ENCODE results near the gene USP21. TPM values are rescaled to one million over a fixed set of nuclear protein-coding genes. Genes with fewer than 3 reads are reported as not detected.

Gene USP21
- total and polyA plus RNA-seq, 2 donors (not counting 3 experiments of a cell fraction or from before 2014, with no cell fraction given), result 19.7 to 29.2 TPM

- no peak overlapping the region for H3K4me2 ChIP-seq (ENCODE audit: insufficient read depth, low read length)
- peaks cover 10% of the 10 kb centered on the region for H3K4me1 ChIP-seq (ENCODE audit: control insufficient read depth, extremely low read depth, insufficient read depth, low read length)
- dilution Hi-C loops (cut with MboI; ENCODE audit: extremely low pct_ligation_motif_present, low sequenced_read_pairs) (no loop called here), intact Hi-C loops (cut with micrococcal nuclease) (loop anchor here (1.0 kb wide), 3 partner anchors 15 to 172 kb away; no protein-coding TSS in a partner anchor)
- POLR2A ChIA-PET, result no interaction called here
- peaks cover 36 to 47% of the 10 kb centered on the region in 2 experiments for H3K36me3 ChIP-seq (ENCODE audit: control insufficient read depth in 2 of 2, extremely low read depth in 1 of 2, insufficient read depth in 2 of 2, low read length in 2 of 2)
- FAIRE-seq (peak; percentile 85), DNase-seq (ENCODE audit: low read depth, low spot score) (peak; percentile 62)
- CTCF ChIA-PET, result interaction anchor here (1.0 to 4.8 kb wide), 11 partner anchors 8 to 172 kb away, joined by 4 to 55 read pairs (median 9); partner anchors contain the start of genes ADAMTS4, APOA2 and TOMM40L
- H3K9me1 ChIP-seq (replicated peaks; ENCODE audit: control insufficient read depth, extremely low read depth, insufficient read depth, low read length), result no peaks in the 10 kb centered on the region
- H3K9me3 ChIP-seq (replicated peaks; ENCODE audit: control insufficient read depth, insufficient read depth, low read length), result no peaks in the 10 kb centered on the region
- H3K9ac ChIP-seq (replicated peaks; ENCODE audit: extremely low read depth, insufficient read depth, low read length), result no peak overlapping the region
- TF ChIP-seq, protein P1, sequence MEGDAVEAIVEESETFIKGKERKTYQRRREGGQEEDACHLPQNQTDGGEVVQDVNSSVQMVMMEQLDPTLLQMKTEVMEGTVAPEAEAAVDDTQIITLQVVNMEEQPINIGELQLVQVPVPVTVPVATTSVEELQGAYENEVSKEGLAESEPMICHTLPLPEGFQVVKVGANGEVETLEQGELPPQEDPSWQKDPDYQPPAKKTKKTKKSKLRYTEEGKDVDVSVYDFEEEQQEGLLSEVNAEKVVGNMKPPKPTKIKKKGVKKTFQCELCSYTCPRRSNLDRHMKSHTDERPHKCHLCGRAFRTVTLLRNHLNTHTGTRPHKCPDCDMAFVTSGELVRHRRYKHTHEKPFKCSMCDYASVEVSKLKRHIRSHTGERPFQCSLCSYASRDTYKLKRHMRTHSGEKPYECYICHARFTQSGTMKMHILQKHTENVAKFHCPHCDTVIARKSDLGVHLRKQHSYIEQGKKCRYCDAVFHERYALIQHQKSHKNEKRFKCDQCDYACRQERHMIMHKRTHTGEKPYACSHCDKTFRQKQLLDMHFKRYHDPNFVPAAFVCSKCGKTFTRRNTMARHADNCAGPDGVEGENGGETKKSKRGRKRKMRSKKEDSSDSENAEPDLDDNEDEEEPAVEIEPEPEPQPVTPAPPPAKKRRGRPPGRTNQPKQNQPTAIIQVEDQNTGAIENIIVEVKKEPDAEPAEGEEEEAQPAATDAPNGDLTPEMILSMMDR (IDR thresholded peaks at IDR 0.05; ENCODE audit: extremely low read depth in 1 of 2, insufficient read depth in 1 of 2, low read depth in 1 of 2, low read length in 2 of 2), result peak; percentile 89 to 91
- no peak for TF ChIP-seq FOS (IDR thresholded peaks at IDR 0.05; ENCODE audit: borderline replicate concordance, insufficient read depth, low read length)
- TF ChIP-seq POLR2AphosphoS5 (IDR thresholded peaks at IDR 0.05; ENCODE audit: insufficient read depth, low read depth, low read length), result no peak
- no peak overlapping the region for H2AFZ ChIP-seq (ENCODE audit: low read depth, low read length)
- no peaks in the 10 kb centered on the region for H3K27me3 ChIP-seq (ENCODE audit: control insufficient read depth in 2 of 2, insufficient read depth in 2 of 2, low read length in 2 of 2)
- no TSS peak for BruUV-seq (replicated peaks)
- no peaks in the 10 kb centered on the region for H4K20me1 ChIP-seq (replicated peaks; ENCODE audit: control insufficient read depth, extremely low read depth, insufficient read depth, low read length)
- peaks cover 14% of the 10 kb centered on the region for H3K79me2 ChIP-seq (ENCODE audit: control insufficient read depth, insufficient read depth, low read length)
- H3K4me3 ChIP-seq (replicated peaks in 1 of 3; ENCODE audit: insufficient read depth in 1 of 3, low read depth in 1 of 3, low read length in 3 of 3), result no peak overlapping the region
- H3K27ac ChIP-seq (ENCODE audit: insufficient read depth, low read depth, low read length), result no peak overlapping the region
These were observed 50.6 kb downstream of the USP21 start for GRCh38 chr1:161209790-161210409.

DNA sequence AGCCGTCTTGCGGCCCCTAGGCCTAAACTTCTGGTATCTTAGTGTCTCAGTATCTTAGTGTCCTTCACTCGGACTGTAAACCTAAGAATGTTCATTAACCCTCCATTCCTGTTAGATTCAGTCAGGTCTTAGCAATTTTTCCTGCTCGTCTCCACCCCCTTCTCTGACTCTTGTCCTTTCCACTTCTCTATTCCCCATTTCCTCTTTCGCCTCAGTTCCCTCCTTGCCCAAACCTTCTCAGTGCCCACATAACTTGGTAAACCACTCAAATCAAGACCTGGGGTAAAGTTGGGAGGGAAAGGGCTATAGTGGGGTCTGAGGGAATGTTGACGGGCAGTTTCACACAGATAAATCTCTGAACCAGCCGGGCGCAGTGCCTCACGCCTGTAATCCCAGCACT is 55.1 kb downstream of the USP21 start:
- H4K20me1 ChIP-seq (replicated peaks; ENCODE audit: control insufficient read depth, extremely low read depth, insufficient read depth, low read length), result no peaks in the 10 kb centered on the region
- CTCF ChIA-PET, result no interaction called here
- H3K27me3 ChIP-seq (ENCODE audit: control insufficient read depth in 2 of 2, insufficient read depth in 2 of 2, low read length in 2 of 2), result no peaks in the 10 kb centered on the region
- H3K9me3 ChIP-seq (replicated peaks; ENCODE audit: control insufficient read depth, insufficient read depth, low read length), result no peaks in the 10 kb centered on the region
- BruUV-seq (replicated peaks), result no TSS peak
- peaks cover 30 to 37% of the 10 kb centered on the region in 2 experiments for H3K36me3 ChIP-seq (ENCODE audit: control insufficient read depth in 2 of 2, extremely low read depth in 1 of 2, insufficient read depth in 2 of 2, low read length in 2 of 2)
- TF ChIP-seq, protein P2, sequence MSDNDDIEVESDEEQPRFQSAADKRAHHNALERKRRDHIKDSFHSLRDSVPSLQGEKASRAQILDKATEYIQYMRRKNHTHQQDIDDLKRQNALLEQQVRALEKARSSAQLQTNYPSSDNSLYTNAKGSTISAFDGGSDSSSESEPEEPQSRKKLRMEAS (IDR thresholded peaks at IDR 0.05; ENCODE audit: insufficient read depth, insufficient read length), result no peak
- TF ChIP-seq, protein P1 (IDR thresholded peaks at IDR 0.05; ENCODE audit: extremely low read depth in 1 of 2, insufficient read depth in 1 of 2, low read depth in 1 of 2, low read length in 2 of 2), result no peak
- TF ChIP-seq MYC (IDR thresholded peaks at IDR 0.05; ENCODE audit: low read depth, low read length), result no peak
- TF ChIP-seq POLR2A (IDR thresholded peaks at IDR 0.05; ENCODE audit: low read depth, low read length), result no peak
- TF ChIP-seq GATA2 (IDR thresholded peaks at IDR 0.05; ENCODE audit: insufficient read depth, insufficient read length, low read depth, low read length), result no peak
- TF ChIP-seq JUN (IDR thresholded peaks at IDR 0.05; ENCODE audit: borderline replicate concordance, insufficient read depth, insufficient read length, low read depth), result no peak
- TF ChIP-seq EZH2 (IDR thresholded peaks at IDR 0.05; ENCODE audit: borderline replicate concordance, low read depth, low read length, severe bottlenecking), result no peak
- no peak for TF ChIP-seq POLR2AphosphoS5 (IDR thresholded peaks at IDR 0.05; ENCODE audit: insufficient read depth, low read depth, low read length)
- TF ChIP-seq FOS (IDR thresholded peaks at IDR 0.05; ENCODE audit: borderline replicate concordance, insufficient read depth, low read length), result no peak
- FAIRE-seq (no peak), DNase-seq (ENCODE audit: low read depth, low spot score) (no peak)
- no peaks in the 10 kb centered on the region for H3K9me1 ChIP-seq (replicated peaks; ENCODE audit: control insufficient read depth, extremely low read depth, insufficient read depth, low read length)
- H3K4me3 ChIP-seq (replicated peaks in 1 of 3; ENCODE audit: insufficient read depth in 1 of 3, low read depth in 1 of 3, low read length in 3 of 3), result no peak overlapping the region
- POLR2A ChIA-PET, result no interaction called here
- dilution Hi-C loops (cut with MboI; ENCODE audit: extremely low pct_ligation_motif_present, low sequenced_read_pairs), result no loop called here
- no peak overlapping the region for H3K9ac ChIP-seq (replicated peaks; ENCODE audit: extremely low read depth, insufficient read depth, low read length)
- no peak overlapping the region for H2AFZ ChIP-seq (ENCODE audit: low read depth, low read length)
- H3K79me2 ChIP-seq (ENCODE audit: control insufficient read depth, insufficient read depth, low read length), result peaks cover 4% of the 10 kb centered on the region
- H3K4me2 ChIP-seq (ENCODE audit: insufficient read depth, low read length), result no peak overlapping the region
- peaks cover 11% of the 10 kb centered on the region for H3K4me1 ChIP-seq (ENCODE audit: control insufficient read depth, extremely low read depth, insufficient read depth, low read length)
- no peak overlapping the region for H3K27ac ChIP-seq (ENCODE audit: insufficient read depth, low read depth, low read length)
- intact Hi-C loops (cut with micrococcal nuclease), result no loop called here

All from endothelial cell of umbilical vein (primary cell).